SK-N-SH treated with all-trans-retinoic acid at 6 μM for 48 hours (cell line): ENCODE measurements around the gene SLC35F3.

Experiments
- ARNTL ChIP-seq: fragments of 450-650 bp; formaldehyde crosslinking; IDR thresholded peaks from 2 replicates; pipeline ENCODE4 v1.5.0; 2020; ENCODE audit warnings: low read depth, mild to moderate bottlenecking, moderate library complexity, borderline replicate concordance
- GLIS3 ChIP-seq: fragments of 250-450 bp; sonication (Bioruptor Pico); IDR thresholded peaks from 2 replicates; pipeline ENCODE4 v1.5.0; 2020; ENCODE audit warnings: mild to moderate bottlenecking, moderate library complexity
- ISL1 ChIP-seq: fragments of 250-450 bp; sonication (Bioruptor Pico); IDR thresholded peaks from 2 replicates; pipeline ENCODE4 v2.1.2; 2022; ENCODE audit warnings: mild to moderate bottlenecking, moderate library complexity
- RARB ChIP-seq: fragments of 250-450 bp; sonication (Bioruptor Pico); IDR thresholded peaks from 2 replicates; pipeline ENCODE4 v1.8.0; 2021; ENCODE audit warnings: mild to moderate bottlenecking, moderate library complexity
- SNAI2 ChIP-seq: fragments of 250-450 bp; sonication (Bioruptor Pico); IDR thresholded peaks from 2 replicates; pipeline ENCODE4 v1.5.0; 2020; ENCODE audit warnings: mild to moderate bottlenecking, moderate library complexity
- ZFP3 ChIP-seq: fragments of 250-450 bp; sonication (Bioruptor Pico); IDR thresholded peaks from 2 replicates; pipeline ENCODE4 v1.5.0; 2020; ENCODE audit warnings: mild to moderate bottlenecking, moderate library complexity
- ZNF565 ChIP-seq: fragments of 450-650 bp; formaldehyde crosslinking; conservative IDR thresholded peaks from 2 replicates; pipeline ENCODE4 v1.5.0; 2020; ENCODE audit warnings: low read depth, mild to moderate bottlenecking, moderate library complexity
- ZNF8 ChIP-seq: fragments of 450-650 bp; formaldehyde crosslinking; IDR thresholded peaks from 2 replicates; pipeline ENCODE4 v1.5.0; 2020; ENCODE audit warnings: mild to moderate bottlenecking, moderate library complexity
- TF ChIP-seq, protein P1 (sequence below): fragments of 250-450 bp; sonication (Bioruptor Pico); IDR thresholded peaks from 2 replicates; pipeline ENCODE4 v1.8.0; 2020; ENCODE audit warnings: mild to moderate bottlenecking, moderate library complexity, borderline replicate concordance
- TF ChIP-seq, protein P2 (sequence below): fragments of 250-450 bp; sonication (Bioruptor Pico); IDR thresholded peaks from 2 replicates; pipeline ENCODE4 v1.5.0; 2020; ENCODE audit warnings: mild to moderate bottlenecking, moderate library complexity

DNA sequence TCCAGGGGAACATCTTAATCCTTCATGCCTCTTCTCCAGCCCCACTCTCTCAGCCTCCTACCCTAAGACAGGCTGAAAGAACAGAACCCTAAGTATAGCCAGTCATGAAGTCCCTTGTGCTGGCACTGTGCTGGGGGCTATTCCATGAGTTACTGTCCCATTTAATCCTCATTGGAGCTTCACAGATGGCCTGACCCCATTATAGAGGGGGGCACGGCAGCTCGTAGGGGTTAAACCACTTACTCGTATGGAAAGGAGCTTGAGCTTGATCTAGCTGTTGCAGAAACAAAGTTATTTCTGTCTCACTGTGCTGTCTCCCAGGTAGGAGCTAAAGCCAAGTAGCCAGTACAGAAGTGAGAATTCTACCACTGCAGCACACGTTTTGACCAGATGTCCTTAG is 265.6 kb downstream of the SLC35F3 start:
- TF ChIP-seq ZNF565 (CRISPR knock-in tag) (no peak), SNAI2 (CRISPR knock-in tag) (no peak), GLIS3 (CRISPR knock-in tag) (no peak), ISL1 (CRISPR knock-in tag) (no peak), ARNTL (CRISPR knock-in tag) (no peak), RARB (no peak), ZNF8 (CRISPR knock-in tag) (no peak), ZFP3 (CRISPR knock-in tag) (no peak)
- TF ChIP-seq, protein P1, sequence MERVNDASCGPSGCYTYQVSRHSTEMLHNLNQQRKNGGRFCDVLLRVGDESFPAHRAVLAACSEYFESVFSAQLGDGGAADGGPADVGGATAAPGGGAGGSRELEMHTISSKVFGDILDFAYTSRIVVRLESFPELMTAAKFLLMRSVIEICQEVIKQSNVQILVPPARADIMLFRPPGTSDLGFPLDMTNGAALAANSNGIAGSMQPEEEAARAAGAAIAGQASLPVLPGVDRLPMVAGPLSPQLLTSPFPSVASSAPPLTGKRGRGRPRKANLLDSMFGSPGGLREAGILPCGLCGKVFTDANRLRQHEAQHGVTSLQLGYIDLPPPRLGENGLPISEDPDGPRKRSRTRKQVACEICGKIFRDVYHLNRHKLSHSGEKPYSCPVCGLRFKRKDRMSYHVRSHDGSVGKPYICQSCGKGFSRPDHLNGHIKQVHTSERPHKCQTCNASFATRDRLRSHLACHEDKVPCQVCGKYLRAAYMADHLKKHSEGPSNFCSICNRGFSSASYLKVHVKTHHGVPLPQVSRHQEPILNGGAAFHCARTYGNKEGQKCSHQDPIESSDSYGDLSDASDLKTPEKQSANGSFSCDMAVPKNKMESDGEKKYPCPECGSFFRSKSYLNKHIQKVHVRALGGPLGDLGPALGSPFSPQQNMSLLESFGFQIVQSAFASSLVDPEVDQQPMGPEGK (CRISPR knock-in tag), result no peak
- TF ChIP-seq, protein P2, sequence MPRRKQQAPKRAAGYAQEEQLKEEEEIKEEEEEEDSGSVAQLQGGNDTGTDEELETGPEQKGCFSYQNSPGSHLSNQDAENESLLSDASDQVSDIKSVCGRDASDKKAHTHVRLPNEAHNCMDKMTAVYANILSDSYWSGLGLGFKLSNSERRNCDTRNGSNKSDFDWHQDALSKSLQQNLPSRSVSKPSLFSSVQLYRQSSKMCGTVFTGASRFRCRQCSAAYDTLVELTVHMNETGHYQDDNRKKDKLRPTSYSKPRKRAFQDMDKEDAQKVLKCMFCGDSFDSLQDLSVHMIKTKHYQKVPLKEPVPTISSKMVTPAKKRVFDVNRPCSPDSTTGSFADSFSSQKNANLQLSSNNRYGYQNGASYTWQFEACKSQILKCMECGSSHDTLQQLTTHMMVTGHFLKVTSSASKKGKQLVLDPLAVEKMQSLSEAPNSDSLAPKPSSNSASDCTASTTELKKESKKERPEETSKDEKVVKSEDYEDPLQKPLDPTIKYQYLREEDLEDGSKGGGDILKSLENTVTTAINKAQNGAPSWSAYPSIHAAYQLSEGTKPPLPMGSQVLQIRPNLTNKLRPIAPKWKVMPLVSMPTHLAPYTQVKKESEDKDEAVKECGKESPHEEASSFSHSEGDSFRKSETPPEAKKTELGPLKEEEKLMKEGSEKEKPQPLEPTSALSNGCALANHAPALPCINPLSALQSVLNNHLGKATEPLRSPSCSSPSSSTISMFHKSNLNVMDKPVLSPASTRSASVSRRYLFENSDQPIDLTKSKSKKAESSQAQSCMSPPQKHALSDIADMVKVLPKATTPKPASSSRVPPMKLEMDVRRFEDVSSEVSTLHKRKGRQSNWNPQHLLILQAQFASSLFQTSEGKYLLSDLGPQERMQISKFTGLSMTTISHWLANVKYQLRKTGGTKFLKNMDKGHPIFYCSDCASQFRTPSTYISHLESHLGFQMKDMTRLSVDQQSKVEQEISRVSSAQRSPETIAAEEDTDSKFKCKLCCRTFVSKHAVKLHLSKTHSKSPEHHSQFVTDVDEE (CRISPR knock-in tag), result no peak
